HG03558 (cell line): ENCODE measurements around the gene RASGRP4.
"Not testable (repeated sequence)": the region's sequence is repeated elsewhere in the genome, so short reads cannot be mapped to it uniquely, and the experiment has no call there.

Experiments
- ATAC-seq: cut with Tn5 transposase; IDR thresholded peaks from one replicate; pipeline ENCODE4 v1.9.1; 2021; ENCODE audit warnings: moderate number of reproducible peaks; ENCODE audit not compliant: unreplicated experiment; ENCODE audit errors: extremely low read depth

Gene RASGRP4

DNA sequence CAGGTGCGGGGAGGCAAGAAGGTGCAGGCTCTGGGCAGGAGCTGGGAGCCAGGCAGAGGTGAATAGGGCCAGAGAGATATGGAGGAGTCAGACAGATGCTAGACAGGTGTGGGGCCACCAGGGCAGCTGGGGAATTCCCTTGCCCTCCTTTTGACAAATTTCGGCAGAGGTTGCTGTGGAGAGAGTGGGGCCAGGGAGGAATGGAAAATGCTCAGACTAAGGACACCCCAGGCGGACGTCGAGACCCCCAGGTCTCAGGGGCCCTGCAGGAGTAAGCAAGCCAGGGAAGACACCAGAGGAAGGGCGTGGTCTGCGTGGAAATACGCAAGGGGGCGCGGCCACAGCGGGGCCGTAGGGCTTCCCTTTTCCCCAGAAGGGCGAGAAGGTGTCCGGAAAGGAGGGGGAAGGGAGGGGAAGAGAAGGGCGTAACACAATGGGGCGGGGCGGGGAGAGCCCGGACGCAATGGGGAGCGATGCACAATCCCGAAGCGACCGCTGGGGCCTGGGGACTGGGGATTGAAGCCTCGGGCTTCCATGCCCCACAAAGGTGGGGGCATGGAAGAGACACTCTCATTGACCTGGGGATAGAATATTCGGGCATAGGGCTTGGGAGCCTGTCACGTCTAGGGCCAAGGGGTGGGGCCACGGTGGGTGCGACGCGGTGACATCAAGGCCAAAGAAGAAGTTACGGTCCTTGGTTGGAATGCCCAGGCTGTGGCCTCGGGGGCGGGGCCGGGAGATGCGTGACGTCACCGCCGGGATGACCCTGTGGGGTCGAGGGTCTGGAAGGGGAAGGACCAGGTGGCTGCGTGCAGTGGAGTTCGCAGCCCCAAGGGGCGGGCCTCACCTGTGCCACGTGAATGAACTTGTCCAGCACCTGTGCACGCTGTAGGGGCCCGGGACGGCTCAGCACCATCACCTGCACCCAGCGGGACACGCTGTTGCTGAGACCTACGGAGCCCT lies 8.2 kb downstream of the RASGRP4 start:
- ATAC-seq: no peak

DNA sequence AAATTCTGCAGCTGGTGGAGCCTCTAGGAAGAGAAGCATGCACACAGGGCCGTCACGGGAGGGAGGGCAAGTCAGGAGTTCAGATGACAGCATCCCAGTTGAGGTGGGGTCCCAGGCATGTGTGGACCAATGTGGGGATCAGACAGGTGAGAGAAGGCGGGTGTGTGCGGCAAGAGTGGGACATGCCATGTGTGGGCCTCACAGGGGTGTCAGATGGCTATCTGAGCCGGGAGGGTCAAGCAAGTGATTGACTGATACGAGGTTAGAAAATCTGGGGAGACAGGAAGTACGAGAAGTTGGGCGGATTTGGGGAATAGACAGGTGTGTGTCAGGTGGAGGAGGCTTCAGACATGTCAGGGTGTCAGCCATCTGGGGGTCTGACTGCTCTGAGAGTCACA lies 8.9 kb downstream of the RASGRP4 start:
- ATAC-seq: no peak

DNA sequence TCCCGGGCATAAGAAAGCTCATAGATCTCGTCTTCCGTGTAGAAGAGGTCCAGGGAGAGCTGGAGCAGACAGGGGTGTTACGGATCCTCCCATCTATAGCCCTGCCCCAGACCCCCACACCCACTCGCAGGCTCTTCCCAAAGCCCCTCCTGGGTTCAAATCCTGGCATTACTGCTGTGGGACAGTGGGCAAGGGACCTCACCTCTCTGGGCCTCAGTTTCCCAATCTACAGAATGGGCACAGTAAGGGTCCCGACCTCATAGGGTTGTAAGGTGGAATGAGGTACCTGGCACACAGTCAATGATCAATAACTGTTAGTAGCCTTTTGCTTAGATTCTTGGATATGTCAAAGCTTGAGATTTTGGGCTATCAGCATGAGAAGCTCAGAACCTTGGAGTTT lies 12.6 kb downstream of the RASGRP4 start:
- ATAC-seq: no peak

DNA sequence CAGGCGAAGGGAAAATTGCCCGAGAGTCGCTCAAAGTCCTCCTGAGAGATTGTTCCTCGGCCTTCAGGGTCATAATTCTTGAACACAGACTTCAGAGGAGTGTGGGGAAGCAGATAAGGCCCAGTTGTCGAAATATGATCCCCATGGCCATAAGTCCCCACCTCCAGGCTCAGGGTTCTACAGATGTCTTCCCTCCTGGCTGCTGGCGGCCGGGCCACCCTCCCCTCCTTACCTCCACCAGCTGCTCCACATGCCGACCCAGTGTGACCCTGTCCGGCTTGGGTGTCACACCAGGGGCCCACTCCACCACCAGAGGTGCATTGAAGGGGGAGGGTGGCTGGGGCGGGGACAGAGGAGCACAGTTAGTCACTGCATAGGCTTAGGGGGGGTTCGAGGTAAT lies 13.1 kb downstream of the RASGRP4 start:
- no peak for ATAC-seq

DNA sequence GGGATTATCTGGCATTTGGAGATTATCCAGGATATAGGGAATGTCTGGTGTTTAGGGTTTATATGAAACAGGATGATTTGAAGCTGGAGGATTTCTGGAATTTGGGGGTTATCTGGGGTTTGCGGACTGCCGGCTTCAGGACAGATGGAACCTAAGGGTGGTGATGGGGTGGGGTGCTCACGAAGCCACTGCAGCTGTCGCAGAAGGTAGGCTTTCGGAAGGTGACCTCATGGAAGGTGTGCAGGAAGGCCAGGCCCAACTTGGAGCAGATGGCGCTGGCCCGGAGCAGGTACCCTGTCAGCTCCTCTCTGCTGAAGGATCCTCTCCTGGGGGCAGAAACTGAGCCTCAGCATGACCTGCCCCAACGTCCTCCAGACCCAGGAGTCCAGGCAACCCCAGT lies 13.5 kb downstream of the RASGRP4 start:
- ATAC-seq: no peak

DNA sequence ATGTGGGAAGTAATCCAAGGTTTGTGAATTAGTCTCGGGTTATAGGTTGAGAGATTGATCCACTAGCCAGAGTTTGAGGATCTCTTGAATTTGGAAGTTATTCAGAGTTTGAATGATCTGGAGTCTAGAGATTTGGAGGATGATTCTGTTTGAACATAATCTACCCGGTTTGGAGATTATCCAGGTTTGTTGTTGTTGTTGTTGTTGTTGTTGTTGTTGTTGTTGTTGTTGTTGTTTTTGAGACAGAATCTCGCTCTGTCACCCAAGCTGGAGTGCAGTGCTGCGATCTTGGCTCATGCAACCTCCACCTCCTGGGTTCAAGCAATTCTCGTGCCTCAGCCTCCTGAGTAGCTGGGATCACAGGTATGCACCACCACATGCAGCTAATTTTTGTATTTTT lies 14.1 kb downstream of the RASGRP4 start:
- ATAC-seq: not testable (repeated sequence)

DNA sequence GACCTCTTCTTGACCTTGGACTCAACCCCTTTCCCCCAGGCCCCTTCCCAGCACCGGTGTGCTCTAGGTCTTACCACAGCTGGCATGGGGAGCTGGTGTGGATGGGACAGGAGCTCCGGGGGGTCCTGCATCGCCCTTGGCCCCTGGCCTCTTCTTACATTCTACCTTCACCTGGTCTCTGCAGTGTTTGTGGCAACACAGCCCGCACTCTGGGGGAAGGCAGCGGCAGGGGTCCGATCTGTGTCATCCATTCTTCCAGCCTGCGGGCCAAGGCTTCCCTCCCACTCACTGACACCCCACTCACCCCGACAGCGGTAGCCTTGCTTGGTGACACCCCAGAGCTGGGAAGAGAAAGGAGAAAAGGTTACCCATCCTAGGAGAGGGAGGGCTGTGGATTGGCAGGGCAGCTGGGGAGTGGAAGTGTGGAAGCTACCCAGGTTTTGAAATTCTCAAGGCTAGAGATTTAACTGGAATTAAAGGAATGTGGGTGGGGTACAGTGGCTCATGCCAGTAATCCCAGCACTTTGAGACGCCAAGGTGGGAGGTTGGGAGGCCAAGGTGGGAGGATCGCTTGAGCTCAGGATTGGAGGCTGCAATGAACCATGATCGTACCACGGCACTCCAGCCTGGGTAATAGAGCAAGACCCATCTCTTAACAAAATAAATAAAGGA lies 14.8 kb downstream of the RASGRP4 start:
- ATAC-seq: no peak

DNA sequence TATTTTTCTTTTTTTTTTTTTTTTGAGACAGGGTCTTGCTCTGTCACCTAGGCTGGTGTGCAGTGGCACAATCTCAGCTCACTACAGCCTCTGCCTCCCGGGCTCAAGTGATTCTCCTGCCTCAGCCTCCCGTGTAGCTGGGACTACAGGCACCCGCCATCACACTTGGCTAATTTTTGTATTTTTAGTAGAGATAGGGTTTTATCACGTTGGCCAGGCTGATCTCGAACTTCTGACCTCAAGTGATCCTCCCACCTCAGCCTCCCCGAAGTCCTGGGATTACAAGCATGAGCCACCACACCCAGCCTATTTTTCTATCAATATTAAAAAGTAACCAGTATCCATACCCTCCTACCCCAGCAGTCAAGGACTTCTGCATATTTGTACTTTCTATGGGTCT lies 15.6 kb downstream of the RASGRP4 start:
- not testable (repeated sequence) for ATAC-seq

DNA sequence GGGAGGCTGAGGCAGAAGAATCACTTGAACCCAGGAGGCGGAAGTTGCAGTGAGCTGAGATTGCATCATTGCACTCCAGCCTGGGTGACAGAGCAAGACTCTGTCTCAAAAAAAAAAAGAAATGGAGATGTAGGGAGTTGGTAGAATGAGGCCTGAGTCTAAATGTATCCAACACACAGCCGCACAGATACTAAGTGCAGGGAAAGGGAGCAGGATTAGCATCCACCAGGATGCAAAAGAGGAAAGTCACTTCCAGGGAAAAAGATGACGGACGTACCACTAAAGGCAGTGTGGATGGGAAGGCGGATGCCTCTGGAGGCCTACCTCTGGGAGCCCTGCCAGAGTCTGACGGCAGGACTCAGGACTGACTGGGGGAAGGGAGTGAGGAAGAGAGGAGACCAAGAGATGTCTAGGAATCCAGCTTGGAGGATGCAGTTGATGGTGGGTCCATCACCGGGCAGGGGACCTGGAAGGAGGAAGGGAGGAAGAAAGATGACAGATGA lies 16.3 kb downstream of the RASGRP4 start:
- ATAC-seq: no peak

DNA sequence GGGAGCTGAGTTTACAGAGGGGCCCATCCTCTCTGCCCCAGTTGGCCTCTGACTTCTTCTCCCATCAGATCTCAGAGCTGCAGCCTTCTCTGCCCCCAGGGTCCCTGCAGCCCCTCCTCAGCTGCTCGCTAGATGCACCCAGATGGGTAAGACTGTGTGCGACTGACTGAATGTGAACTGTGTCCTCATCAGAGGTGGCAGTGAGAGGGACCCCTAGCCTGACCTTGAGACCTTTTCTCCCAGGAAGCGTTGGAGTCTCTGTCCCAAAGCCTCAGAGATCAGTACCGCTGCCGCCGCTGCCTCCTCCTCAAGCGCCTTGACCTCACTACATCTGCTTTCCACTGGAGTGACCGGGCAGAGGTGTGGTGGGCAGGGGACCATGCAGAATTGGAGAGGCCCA lies 20.7 kb downstream of the RASGRP4 start:
- no peak for ATAC-seq

DNA sequence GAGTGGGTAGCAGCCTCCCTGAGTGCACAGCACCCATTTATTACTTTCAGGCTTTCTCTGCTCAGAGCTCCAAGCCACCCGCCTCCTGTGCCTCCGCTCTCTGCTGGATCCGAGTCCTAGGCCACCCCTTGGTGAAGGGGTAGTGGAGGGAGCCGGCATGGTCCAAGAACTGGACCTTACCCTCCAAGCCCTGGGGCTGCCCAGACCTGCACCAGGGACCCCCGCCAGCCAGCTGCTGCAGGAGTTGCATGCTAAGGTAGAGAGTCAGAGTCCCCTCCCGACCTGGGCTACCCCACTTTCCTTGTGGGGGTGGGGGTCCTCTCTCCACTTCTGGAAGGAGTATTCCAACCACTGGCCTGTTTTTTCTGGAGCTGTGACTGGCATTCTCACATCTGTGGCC lies 21.2 kb downstream of the RASGRP4 start:
- no peak for ATAC-seq

DNA sequence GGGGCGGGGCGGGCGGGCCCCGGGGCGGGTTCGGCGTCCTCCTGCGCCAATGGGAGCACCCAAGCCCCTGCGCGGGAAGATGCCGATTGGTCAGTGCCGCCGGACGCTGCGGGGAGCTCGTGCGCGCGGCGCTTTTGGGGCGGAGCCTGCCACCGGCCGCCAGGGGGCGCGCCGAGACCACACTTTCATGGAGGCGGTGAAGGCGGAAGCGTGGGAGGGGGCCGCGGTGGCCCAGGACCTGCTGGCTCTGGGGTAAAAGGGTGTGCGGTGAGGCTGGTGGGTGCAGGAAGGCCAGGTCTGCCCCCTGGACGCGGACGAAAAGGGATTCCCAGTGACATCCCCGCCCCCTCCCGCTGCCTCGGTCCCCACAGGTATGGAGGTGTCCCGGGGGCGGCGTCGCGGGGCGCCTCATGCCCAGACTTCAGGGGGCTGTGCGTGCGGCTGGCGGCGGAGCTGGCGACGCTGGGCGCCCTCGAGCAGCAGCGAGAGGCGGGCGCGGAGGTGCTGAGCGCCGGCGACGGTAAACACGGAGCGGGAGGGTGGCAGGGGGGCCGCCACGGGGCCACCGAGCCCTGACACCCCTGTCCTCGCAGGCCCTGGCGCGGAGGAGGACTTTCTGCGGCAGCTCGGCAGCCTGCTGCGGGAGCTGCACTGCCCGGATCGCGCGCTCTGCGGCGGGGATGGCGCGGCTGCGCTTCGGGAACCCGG lies 22.9 kb downstream of the RASGRP4 start, which contains the start of gene FAM98C:
Gene FAM98C, plus strand, starts transcription at position 127 of the 708 bp plus-strand sequence. Its CDS starts 61 bp downstream, at position 188.
- ATAC-seq: peak; percentile 76

DNA sequence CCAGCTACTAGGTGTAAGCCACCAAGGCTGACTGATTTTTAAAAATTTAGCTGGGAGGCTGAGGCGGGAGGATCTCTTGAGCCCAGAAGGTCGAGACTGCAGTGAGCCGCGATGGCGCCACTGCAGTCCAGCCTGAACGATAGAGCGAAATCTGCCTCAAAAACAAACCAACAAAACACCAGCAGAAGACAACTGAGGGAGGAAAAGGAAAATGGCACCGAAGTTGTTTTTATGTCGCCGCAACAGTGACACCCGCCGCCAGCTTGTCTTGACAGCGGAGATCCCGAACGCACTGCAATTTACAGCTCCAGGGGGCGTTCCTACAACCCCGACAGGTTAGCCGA lies 23.4 kb downstream of the RASGRP4 start:
- ATAC-seq: no peak

DNA sequence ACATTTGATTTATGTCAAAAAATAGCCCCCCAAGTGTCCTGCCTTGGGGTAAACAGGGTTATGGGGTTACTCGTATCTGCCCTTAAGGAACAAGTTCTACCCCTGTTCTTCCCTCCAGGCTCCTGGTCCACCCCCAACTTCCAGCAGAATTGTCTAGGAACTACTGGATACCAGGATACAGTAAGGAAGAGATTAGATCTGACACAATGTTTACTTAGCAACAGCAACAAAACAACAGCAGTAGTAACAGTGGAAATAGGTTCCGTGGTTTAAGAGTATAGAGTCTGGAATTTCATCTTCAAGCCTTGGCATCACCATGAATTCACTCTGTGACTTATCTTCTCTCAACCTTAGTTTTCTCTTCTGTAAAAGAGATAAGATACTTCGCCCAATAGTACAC lies 24.9 kb downstream of the RASGRP4 start:
- ATAC-seq: no peak

DNA sequence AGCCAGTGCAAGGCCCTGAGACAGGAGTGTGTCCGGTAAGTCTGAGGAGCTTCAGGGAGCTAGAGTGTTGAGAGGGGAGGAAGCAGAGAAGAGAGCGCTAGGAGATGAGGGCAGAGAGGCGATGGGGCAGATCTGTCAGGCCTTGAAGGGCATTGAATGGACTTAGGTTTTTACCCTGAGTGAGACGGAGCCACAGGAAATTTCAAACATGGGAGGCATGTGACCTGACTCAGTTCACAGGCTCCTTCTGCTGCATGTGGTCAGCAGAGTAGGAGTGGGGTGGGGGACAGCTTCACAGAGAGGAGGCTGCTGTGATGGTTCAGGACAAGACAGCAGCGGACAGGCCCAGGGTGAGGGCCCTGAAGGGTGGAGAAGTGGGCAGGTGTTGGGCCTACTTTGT lies 25.7 kb downstream of the RASGRP4 start:
- no peak for ATAC-seq

DNA sequence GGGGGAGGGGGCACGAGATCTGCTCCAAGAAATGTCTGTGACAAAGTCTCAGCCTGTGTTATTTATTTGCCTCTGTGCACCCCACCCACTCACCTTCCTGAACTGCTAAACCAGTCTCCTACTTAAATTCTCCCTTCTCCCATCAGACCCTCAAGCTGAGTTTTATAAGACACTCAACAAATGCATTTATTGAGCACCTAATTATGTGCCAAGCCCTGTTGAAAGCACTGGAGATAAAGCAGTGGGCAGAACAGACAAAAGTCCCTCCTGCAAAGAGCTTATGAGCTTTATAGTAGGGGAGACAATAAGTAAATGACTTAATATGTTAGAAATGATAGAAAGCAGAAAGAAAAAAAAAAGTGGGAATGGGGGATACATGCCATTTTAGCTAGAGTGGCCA lies 26.5 kb downstream of the RASGRP4 start:
- no peak for ATAC-seq

DNA sequence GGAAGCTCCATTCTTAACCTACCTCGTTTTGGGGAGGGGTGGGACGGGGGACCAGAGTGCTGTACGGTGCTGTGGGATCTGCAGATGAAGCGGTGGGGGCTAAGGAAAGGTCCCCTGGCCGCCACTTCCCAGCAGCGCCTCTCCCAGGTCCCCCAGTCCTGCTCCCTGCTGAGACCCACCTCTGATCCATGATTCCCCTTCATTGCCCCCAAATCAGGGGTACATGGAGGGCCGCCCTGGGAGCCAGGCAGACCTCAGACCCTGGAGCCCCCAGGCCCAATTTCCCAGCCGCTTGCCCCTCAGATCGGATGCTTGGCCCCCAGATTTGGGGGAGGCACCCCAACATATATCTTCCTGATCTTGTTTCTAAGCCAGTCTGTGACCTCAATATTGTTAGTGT lies 26.9 kb downstream of the RASGRP4 start:
- no peak for ATAC-seq

DNA sequence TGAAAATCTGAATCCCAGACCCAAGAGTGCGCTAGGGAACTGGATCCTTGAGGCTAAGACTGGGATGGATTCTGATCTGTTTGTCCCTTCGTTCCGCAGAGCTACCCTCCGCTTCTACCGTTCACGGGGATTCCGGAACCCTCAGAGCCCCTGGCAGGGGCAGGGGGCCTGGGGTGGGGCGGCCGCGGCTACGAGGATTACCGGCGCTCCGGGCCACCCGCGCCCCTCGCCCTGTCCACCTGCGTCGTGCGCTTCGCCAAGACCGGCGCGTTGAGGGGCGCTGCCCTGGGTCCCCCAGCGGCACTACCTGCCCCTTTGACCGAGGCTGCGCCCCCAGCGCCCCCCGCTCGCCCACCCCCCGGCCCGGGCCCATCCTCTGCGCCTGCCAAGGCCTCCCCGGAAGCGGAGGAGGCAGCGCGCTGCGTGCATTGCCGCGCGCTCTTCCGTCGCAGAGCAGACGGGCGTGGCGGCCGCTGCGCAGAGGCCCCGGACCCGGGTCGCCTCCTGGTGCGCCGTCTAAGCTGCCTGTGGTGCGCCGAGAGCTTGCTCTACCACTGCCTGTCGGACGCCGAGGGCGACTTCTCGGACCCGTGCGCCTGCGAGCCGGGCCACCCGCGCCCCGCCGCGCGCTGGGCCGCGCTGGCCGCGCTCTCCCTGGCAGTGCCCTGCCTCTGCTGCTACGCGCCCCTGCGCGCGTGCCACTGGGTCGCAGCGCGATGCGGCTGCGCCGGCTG lies 30.5 kb downstream of the RASGRP4 start:
- ATAC-seq: no peak

DNA sequence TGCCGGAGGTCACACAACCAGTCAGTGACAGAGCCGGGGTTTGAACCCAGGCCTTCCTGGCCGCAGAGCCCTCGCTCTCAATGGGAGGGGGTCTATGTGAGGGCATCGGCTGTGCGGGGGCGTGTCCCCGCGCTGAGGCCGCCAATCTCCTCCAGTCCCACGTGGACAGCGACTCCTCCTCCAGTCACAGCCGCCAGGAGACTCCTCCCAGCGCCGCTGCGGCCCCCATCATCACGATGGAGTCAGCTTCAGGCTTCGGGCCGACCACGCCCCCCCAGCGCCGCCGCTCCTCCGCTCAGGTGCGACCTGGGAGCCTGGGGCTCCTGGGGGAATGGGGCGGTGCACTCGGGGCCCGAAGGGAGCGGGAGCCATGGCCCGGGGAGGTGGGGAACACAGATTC lies 31.5 kb downstream of the RASGRP4 start:
- ATAC-seq: no peak

DNA sequence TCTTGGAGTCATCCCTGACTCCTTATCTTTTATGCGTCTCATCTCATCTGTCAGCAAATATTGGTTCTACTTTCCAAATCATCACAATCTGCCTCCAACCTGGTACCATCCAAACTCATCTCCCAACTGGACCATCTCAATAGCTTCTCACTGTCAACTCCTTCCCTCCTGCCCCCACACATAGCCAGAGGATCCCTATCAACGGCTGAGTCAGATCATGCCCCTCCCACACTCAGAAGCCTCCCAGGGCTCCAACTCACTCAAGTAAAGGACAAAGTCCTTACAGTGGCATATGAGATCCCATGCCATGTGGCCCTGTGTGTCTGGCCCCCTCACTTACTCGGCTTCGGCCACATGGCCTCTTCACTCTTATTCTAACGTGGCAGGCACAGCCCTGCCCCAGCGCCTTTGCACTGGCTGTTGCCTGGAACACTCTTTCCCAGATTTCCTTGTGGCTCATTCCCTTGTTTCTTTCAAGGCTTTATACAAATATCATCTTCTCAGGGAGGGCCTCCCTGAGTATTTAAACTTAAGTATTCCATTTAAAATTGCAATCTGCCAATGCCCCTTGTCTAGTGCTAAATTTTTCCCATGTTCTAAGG lies 33.2 kb downstream of the RASGRP4 start:
- ATAC-seq: no peak
